ENCODE measurements around the gene CHL1. TPM values are rescaled to one million over a fixed set of nuclear protein-coding genes. Genes with fewer than 3 reads are reported as not detected.

Gene CHL1
- total and polyA plus RNA-seq, 8 donors: 0.62 to 25.3 (median 10.5) TPM

GRCh38 chr3:308597-309321 is 112.2 kb downstream of the CHL1 start:
- Histone ChIP-seq H3K9me3 (no peaks in the 10 kb centered on the region), H3K4me3 (peak overlapping the region in 1 of 4 donors; percentile 10), H3K36me3 (no peaks in the 10 kb centered on the region), H3K4me1 (no peaks in the 10 kb centered on the region), H3K27me3 (peaks cover 0 to 12% (median 4%) of the 10 kb centered on the region in 3 donors), H3K27ac (no peak overlapping the region)
- intact Hi-C loops (cut with DNase I; ENCODE audit: low total_unique reads): no loop called here
- peak in 1 of 2 donors; percentile 4 for DNase-seq
- TF ChIP-seq POLR2AphosphoS5 (IDR thresholded peaks at IDR 0.05): no peak
- no peak for TF ChIP-seq EP300 (IDR thresholded peaks at IDR 0.05)
- no peak for TF ChIP-seq POLR2A (IDR thresholded peaks at IDR 0.05)
- TF ChIP-seq, protein P1, sequence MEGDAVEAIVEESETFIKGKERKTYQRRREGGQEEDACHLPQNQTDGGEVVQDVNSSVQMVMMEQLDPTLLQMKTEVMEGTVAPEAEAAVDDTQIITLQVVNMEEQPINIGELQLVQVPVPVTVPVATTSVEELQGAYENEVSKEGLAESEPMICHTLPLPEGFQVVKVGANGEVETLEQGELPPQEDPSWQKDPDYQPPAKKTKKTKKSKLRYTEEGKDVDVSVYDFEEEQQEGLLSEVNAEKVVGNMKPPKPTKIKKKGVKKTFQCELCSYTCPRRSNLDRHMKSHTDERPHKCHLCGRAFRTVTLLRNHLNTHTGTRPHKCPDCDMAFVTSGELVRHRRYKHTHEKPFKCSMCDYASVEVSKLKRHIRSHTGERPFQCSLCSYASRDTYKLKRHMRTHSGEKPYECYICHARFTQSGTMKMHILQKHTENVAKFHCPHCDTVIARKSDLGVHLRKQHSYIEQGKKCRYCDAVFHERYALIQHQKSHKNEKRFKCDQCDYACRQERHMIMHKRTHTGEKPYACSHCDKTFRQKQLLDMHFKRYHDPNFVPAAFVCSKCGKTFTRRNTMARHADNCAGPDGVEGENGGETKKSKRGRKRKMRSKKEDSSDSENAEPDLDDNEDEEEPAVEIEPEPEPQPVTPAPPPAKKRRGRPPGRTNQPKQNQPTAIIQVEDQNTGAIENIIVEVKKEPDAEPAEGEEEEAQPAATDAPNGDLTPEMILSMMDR (IDR thresholded peaks at IDR 0.05): no peak
- WGBS, 5 donors: 28 to 48% (median 36%) methylated on average over 35 of the region's 35 CpGs

- no peak overlapping the region for H3K4me3 ChIP-seq
- H3K27me3 ChIP-seq: peaks cover 0 to 12% (median 4%) of the 10 kb centered on the region in 3 donors
- no peaks in the 10 kb centered on the region for H3K36me3 ChIP-seq
- no peaks in the 10 kb centered on the region for H3K4me1 ChIP-seq
- TF ChIP-seq POLR2A (IDR thresholded peaks at IDR 0.05) (no peak), EP300 (IDR thresholded peaks at IDR 0.05) (no peak), POLR2AphosphoS5 (IDR thresholded peaks at IDR 0.05) (no peak)
- TF ChIP-seq, protein P1 (IDR thresholded peaks at IDR 0.05): no peak
- H3K9me3 ChIP-seq: no peaks in the 10 kb centered on the region
- WGBS, 5 donors: 41 to 53% (median 44%) methylated on average over 3 of the region's 3 CpGs
- intact Hi-C loops (cut with DNase I; ENCODE audit: low total_unique reads): no loop called here
- no peak for DNase-seq
- H3K27ac ChIP-seq: no peak overlapping the region
Observed at GRCh38 chr3:312160-312733, 115.7 kb downstream of the CHL1 start.

- Histone ChIP-seq H3K9me3 (no peaks in the 10 kb centered on the region), H3K27me3 (peaks cover 0 to 12% (median 4%) of the 10 kb centered on the region in 3 donors), H3K27ac (no peak overlapping the region), H3K36me3 (no peaks in the 10 kb centered on the region), H3K4me3 (no peak overlapping the region), H3K4me1 (no peaks in the 10 kb centered on the region)
- TF ChIP-seq POLR2A (IDR thresholded peaks at IDR 0.05) (no peak), EP300 (IDR thresholded peaks at IDR 0.05) (no peak), POLR2AphosphoS5 (IDR thresholded peaks at IDR 0.05) (no peak)
- TF ChIP-seq, protein P1 (IDR thresholded peaks at IDR 0.05): no peak
- DNase-seq: no peak
- intact Hi-C loops (cut with DNase I; ENCODE audit: low total_unique reads): no loop called here
- WGBS, 5 donors: 50 to 72% (median 57%) methylated on average over 2 of the region's 2 CpGs
Observed at GRCh38 chr3:312911-313310, 116.3 kb downstream of the CHL1 start.

DNA sequence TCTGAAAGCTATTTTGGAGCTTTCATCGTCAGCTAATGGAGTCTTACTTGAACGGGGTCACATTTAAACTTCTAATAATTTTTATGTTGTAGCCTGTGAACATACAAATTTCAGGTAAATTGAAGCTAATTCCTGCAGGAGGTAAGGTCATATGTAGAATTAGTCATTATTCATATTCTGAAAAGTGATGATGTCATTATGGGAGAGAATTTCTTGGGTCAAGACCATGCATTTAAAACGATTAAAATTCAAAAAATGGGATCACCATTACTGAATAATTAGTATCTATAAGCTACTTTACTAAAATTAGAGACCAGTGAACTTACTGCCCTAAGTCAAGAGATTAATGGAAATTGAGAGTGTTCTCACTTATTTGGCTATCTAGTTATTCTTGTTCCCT is 120.4 kb downstream of the CHL1 start:
- Histone ChIP-seq H3K27me3 (no peaks in the 10 kb centered on the region), H3K9me3 (no peaks in the 10 kb centered on the region), H3K4me3 (no peak overlapping the region), H3K4me1 (no peaks in the 10 kb centered on the region), H3K27ac (no peak overlapping the region), H3K36me3 (no peaks in the 10 kb centered on the region)
- intact Hi-C loops (cut with DNase I; ENCODE audit: low total_unique reads): no loop called here
- no peak for TF ChIP-seq POLR2A (IDR thresholded peaks at IDR 0.05)
- no peak for TF ChIP-seq POLR2AphosphoS5 (IDR thresholded peaks at IDR 0.05)
- no peak for TF ChIP-seq EP300 (IDR thresholded peaks at IDR 0.05)
- TF ChIP-seq, protein P1 (IDR thresholded peaks at IDR 0.05): no peak
- DNase-seq: no peak
- 74 to 80% (median 78%) methylated on average over 3 of the region's 3 CpGs for WGBS, 5 donors

Data from stomach (tissue), 9 donors.